Stimulated activated CD8-positive, alpha-beta memory T cell treated with anti-CD3 and anti-CD28 coated beads, Interleukin-2, amount 100 ng/mL, for 48 hours (primary cell): Measurements from ENCODE around the gene KCNQ5.
"Not testable (repeated sequence)": the region's sequence is repeated elsewhere in the genome, so short reads cannot be mapped to it uniquely, and the experiment has no call there.

ENCODE experiments used
- DNase-seq, 2 donors: peaks; one replicate each; pipeline ENCODE4 v3.0.0-alpha.2; 2020; ENCODE audit warnings: low read depth in 2 of 2

The KCNQ5 gene

DNA sequence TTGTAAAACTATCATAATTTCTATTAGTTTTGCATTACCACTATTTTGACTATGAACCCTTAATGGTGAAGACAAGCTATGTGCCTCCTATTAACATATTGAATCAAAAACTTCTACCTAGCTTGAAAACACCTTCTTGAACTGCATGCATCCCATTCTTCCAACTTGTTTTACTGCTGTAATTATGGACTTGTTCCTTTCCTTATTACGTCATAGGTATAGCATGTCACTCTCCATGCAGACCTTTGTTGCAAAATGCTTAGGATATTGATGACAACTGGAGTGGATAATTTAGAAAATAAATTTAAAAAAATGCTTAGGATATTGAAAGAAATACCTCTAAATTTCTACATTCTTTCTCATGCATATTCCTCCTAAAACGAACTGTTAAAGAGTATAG lies 219.3 kb downstream of the KCNQ5 start:
- DNase-seq, result no peak

DNA sequence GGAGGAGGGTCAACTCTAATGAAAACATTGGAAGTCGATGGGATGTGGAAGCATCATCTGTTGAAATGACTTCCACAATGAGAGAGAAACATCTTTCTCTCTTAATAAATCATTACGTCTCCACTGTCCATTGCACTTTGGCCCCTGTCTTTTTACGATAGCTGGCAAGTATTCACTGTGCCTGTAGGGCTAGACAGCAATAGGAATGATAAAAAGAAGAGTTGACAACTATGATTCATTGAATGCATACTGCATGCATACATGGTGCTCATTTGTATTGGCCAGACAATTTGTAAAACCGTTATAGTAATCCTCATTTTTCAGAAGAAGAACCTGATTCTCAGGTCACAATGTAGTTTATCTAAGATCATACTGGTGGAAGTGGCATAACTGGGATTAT lies 220.3 kb downstream of the KCNQ5 start:
- DNase-seq, result no peak

DNA sequence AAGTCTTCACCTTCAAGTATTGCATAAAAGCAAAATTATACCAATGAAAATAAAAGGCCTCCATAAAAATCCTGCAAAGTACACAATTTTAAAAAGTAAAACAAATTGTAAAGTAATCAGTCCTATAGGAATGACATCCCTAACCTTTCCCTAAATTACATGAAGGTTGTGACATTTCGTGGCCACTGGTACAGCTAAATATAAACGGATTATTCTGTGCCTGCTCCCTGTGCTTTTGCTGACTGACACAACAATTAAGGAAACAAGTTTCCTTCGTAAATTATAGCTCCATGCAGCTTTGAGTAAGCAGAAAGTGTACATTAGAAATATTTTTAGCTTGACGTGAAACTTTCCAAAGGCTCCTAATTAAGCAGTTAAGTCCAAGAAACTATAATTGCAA lies 222.8 kb downstream of the KCNQ5 start:
- no peak for DNase-seq

DNA sequence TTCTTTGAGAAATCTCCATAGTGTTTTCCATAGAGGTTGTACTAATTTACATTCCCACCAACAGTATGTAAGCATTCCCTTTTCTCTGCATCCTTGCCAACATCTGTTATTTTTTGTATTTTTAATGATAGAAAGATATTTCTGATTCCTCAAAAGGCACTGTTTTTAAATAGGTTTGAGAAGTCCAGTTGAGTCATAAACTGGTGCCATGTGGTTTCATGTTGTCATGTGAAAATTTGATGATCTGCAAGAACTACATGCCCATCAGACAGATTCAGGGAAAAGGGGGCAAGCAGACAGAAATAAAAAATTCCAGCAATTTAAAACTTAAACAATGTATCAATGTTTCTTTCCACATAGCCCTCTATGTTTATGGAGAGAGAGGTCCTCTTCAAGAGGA lies 227.5 kb downstream of the KCNQ5 start:
- DNase-seq, result no peak

DNA sequence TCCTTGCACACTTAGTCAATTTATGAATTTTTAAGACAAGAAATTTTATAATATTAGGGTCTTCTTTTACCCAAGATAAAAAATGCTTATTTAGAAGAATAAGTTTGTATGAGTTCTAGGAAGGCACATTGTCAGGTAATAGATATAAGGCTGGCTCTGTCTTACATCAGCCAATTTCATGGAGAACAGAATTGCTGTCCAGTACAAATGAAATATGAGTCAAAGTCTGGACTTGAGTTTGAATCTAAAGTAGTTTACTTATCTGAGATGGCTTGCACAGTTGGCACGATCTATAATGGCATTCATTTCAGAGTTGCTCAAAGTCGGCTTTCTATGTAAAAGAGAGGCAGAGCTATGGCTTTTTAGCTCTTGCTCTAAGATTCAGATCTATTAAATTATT lies 228.2 kb downstream of the KCNQ5 start:
- no peak for DNase-seq

DNA sequence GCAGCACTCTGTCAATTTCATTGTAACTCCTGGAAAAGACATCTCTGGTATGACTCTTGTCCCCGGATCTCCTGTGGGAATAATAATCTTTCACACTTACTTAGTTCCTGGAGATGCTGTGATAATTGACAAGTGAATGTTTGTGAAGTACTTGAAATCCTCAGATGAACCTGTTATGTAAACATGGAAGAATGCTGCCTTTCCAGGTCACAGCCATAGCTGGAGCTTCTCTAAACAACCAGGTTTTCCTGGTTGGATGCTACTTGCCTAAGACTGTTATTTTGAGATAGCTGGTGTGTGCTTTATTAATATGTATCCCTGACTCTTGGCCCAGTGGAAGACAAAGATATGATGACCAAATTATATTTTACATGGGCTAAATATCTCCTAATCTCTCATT lies 228.6 kb downstream of the KCNQ5 start:
- no peak for DNase-seq

DNA sequence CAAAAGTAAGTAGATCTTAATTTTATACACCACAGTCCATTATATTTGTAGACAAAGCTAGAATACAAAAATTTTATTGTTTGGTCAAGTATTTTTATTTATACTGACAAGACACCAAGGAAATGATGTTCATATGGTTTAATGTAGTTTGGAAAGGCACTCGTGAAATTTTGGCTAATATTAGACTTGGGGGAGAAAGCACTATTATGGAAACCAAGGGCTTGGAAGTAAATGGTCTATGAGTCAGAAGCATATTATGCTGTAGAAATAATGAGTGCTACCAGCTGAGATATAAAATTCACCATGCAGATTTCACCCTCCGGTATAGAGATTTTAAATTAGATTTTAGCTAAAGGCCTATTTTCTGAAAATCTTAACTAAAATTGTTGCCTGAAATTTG lies 233.6 kb downstream of the KCNQ5 start:
- no peak for DNase-seq

DNA sequence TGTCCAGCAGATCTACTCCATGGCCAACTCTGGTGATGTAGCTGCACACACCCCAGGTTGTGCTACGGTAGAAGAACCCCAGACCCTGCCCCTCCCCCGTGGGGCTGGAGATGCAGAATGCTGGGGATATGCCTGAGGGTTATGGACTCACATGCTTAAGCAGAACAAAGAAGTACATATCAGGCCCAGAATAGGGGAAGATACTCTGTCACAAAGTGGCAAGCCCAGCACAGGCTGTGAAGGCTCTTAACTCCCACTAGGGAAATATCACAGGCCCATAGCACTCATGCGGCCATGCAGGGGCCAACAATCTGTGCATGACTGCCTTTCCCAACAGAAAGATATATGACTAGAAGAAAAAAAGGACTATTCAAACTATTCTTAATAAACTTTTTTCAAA lies 234.9 kb downstream of the KCNQ5 start:
- DNase-seq, result peak in 1 of 2 donors; percentile 0

DNA sequence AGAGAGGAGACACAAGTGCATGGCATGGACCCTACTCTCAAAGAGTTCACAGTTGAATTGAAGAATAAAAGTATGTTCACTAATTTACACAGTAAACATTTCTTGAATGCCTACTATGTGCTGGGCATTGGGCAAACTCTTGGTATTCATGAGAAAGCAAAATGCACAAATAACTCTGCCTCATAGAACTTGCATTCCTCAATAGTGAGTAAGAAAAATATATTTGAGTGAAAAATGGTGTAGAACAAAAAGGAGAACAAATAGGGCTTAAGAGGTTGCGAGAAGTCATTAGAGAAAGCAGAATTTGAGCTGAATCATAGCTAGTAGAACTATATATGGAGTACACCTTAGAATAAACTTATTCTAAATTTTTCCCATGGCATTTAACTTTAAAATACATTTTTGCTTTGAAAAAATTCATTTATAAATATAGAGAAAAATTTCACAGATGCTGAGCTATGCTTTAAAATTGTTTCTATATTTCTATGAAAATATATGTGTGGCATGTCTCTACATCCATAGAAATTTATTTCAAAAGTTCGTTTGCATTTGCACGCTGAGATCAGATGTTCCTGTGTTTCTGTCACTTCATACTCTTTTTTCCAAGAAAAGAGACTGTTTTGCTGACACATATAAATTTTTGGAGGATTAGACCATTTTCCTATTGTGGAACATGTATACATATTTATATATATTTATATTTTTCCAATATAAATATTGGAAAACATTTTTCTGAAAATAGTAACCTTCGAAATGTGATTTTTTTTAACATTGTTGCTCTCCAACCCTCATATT lies 236.1 kb downstream of the KCNQ5 start:
- no peak for DNase-seq

DNA sequence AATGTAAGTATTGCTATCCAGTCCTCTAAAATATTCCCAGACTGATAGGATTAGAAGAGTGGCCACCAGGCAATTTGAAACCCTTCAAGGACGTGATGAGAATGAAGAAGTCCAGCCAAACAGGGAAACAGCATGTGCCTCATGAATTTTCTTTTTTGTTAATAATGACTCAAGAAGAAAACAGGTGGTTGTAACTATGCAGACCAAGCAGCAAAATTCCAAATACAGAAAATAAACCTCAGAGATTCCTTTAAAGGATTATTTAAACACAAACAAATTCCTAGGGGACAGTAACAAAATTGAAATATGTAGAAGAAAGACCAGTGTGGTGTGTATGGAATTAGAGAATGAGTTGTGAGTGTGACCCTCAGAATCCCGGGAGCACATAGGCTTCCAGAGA lies 239.2 kb downstream of the KCNQ5 start:
- no peak for DNase-seq

DNA sequence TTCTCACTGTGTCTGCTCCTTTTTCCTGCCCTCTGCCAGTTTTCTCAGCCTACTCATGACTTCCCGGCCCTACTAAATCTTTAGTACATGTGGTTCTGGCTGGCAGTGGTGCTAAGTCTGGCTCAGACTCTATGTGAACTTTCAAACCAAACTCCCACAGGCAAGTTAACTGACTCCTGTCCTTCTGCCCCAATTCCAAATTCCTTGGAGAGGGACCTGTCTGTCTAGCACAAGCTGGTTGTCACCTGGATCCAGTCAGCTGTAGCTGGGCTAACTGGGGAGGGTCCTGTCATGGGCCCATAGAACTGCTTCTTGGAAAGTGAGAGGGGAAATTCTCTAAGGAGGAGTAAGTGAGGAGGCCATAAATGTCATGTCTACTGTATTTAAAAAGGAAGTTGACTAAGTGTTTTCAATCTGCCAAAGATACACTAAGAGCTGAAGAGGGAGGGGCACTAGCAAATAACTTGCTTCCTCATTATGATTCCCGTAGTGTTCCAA lies 240.1 kb downstream of the KCNQ5 start:
- DNase-seq, result no peak

DNA sequence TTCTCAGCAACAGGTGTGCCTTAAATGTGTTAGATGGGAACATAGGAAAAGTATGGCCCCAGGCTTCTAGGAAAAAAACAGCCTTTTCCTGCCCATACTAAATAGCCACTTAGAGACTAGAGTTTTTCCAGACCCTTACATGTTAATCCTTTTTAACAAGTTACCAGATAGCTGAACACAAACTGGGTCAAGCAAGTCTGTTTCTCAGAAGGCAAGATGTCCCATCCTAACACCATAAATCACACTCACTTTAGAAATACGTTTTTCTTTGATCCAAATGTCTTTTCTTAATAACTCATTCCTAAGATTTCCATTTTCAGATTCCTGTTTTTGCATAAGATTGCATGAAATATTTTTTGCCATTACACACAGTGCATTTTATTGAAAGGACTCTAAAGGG lies 241.3 kb downstream of the KCNQ5 start:
- no peak for DNase-seq

DNA sequence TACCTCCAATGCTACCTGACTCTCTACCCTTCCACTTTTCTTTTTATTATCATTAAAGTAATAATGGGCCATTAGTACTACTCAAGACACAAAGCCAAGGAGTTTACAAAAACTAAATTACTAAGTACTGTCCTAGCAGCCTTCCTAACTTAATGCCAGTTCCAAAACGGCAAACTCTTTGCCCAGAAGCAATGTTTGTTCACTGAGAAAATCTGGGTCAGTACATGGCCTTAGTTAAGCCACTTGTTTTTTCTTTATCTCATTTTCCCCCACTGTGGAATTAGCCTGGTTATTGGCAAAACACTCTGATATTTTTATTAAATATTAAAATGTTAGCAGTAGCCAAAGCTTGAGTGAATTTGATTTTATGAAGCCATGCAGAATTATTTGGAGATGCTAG lies 242.4 kb downstream of the KCNQ5 start:
- DNase-seq, result no peak

DNA sequence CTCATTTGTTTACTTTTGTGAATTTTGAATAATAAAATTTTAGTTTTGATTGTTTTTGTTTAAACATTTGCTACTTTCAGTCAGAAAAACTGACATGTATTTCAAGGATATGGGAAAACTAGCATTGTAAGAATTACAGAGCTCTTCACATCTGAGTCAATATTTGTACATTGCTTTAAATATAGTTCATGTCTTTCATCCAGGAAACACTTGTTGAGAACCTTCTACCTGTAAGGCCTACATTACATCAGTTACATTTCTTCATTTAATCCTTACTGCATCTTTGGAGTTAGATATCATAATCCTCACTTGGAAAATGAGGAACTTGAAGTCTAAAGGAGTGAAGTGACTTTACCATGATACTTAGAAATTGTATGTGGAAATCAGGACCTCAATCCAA lies 242.9 kb downstream of the KCNQ5 start:
- DNase-seq, result no peak

DNA sequence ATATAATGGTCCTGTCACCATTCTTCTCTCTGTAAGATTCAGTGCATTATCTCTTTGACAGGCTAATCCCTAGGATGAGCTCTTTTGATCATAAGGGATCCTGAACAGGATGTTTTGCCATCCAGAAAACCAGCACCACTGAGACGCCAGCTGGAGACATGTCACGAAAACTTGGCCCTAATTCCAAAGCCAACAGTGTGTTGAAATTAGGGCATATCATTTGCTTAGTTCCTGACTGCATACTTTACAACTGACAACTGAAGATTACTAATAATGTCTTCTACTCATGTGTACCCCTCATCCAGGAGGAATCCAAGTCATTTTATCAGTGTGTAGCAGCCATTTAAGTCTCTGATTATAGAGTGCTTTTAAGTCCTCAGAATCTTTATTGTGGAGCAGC lies 243.6 kb downstream of the KCNQ5 start:
- no peak for DNase-seq

DNA sequence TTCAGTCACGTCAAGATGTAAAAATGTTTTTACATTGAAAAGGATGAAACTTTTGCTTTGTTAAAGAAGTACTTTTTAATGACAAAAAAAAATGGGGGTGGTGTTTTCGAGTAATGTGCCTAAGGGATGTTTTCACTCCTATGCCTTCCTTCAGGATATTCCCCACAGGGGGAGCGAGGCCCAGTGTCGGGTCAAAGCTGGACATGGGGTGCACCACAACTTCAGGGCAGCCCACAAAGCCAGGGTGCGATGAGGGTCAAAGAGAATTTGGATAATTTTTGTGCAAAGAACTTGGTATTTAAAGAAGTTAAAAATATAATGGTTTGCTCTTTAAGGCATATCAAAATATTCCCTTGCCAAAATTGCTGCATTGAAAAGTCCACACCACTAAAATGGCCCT lies 247.8 kb downstream of the KCNQ5 start:
- no peak for DNase-seq

DNA sequence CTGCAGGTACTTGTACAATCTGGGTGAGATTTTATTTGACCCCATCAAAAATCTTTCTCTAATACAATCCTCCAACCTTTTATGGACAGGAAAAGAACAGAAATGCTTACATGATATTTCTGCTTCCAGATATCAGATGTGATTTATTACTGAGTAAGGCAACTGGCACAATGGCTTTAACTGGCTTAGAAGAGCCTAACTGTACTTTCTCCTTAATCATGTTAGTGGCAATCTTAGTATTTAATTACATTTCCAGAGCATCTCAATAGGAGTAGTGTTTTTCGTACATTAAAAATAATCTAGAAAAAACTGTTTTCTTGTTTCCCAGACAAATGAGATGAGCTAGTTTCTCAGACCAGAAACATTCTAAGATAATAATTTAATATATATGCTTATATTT lies 251.6 kb downstream of the KCNQ5 start:
- DNase-seq, result no peak

DNA sequence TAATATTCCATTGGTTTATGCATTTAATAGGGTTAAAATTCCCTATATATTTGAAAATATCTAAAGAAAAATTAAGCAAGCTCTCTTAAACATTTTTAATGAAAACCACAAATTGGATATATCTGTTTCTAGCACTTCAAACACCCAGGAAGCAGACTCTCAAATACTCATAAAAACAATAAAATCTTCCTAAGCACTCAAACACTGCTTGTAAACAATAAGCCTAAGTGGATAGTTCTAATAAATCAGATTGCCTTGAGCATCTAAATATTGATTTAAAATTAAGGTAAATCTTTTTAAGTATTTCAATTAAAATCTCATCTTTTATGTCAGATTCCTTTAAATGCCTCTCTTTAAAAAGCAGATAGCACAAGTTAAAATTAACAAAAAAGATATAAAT lies 254.4 kb downstream of the KCNQ5 start:
- no peak for DNase-seq

DNA sequence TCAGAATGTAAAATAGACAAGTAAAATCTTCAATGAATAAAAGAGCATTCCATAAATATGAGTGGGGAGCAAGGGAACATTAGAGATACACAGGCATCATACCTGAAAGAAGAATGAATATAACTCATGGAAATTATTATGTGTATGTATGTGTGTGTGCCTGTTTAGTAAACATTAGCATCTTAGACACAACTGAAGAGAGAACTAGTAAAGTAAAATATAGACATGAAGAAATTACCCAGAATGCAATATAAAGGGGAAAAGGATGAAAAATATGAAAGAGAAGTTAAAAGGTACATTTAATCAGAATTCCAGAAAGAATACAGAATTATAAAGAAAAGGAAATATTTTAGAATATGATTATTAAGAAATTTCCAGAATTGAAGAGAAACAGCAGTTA lies 264.3 kb downstream of the KCNQ5 start:
- DNase-seq, result no peak

DNA sequence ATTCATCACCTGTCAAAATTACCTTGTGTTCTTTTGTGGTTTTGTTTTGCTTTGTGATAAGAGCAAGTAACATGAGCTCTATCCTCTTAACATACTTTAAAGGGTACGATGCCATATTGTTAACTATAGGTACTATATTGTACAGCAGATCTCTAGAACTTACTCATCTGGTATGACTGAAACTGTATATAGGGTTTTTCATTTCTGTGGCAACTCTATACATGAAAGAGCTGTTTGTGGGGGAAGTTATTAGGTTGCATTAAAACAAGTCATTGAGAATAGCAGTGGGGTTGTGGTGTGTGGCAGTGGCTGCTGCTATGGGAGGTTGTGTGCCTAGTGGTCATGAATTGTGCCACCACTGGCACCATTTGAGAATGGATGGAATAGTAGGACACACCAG lies 268.4 kb downstream of the KCNQ5 start:
- DNase-seq, result no peak

DNA sequence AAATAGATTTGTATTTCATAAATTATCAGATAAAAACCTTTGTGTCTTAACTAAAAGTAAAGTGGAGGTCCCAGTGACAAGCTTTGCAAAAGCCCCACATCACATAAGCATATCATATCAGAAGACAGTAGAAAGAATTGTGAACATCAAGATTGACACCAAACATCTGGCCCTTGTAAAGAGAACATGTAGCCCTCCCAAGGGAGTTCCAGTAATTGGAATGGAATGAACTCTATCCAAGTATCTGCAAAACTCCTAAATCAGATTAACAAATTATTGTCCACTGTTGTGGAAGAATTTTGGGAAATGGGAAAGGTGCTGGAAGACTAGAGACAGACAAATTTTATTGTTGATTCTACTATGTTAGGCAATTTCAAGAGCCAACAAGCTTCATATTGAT lies 268.8 kb downstream of the KCNQ5 start:
- no peak for DNase-seq

DNA sequence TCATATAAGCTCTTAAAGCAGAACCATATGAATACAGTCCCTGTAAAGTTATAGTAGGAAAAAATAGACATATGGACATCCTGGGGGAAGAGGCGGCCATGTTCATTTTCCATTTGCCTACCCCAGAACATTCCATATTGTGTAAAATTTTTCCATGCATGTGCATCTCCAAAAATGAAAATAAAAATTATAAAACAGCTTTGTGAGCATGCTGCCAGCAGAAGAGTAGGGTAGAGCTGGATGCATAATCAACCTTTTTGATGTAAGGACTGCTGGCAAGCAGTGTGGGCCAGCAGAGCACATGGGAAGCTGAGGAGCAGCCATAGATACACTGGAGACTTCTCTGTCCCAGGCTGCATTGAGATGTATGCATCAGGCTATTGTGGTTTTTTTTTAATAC lies 271.0 kb downstream of the KCNQ5 start:
- DNase-seq, result no peak

DNA sequence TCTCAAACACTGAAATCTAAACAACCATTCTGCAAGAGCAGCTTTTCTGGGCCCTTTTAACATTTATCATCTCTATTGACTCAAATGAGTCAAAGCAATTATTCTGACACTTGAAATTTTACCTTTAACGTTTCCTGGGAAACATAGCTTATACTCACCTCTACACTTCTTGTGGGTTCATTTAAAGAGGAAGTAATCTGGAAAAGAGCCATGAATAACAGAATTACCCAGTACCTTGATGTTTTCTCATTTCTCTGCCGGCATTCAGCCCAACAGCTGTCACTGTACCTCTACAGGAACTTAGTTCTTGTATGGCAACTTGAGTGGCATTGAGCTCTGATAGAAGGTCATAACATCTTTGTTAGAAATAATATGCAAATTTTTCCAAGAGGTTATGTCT lies 272.2 kb downstream of the KCNQ5 start:
- no peak for DNase-seq

DNA sequence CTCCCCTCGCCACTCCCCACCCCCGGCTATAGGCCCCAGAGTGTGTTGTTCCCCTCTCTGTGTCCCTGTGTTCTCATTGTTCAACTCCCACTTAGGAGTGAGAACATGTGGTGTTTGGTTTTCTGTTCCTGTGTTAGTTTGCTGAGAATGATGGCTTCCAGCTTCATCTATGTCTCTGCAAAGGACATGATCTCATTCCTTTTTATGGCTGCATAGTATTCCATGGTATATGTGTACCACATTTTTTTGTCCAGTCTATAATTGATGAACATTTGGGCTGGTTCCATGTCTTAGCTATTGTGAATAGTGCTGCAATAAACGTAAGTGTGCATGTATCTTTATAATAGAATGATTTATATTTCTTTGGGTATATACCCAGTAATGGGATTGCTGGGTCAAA lies 276.4 kb downstream of the KCNQ5 start:
- DNase-seq, result not testable (repeated sequence)
